Measurements from ENCODE around the gene ZNF208.

GRCh38 chr19:21921691-21922180 lies 89.0 kb downstream of the ZNF208 start:
- TF ChIP-seq CTCF (IDR thresholded peaks at IDR 0.05) (no peak), POLR2AphosphoS5 (IDR thresholded peaks at IDR 0.05) (no peak)

Data from upper lobe of left lung (tissue), 4 donors.